PC-3 (cell line): ENCODE data around the gene TTYH1. TPM values are rescaled to one million over a fixed set of nuclear protein-coding genes. Genes with fewer than 3 reads are reported as not detected.
A peak's percentile ranks its signal among the peaks of the same experiment; 100 is the strongest.
"Not testable (repeated sequence)": the region's sequence is repeated elsewhere in the genome, so short reads cannot be mapped to it uniquely, and the experiment has no call there.

Experiments used
- ATAC-seq: fragments of 200-7000 bp; cut with Tn5 transposase; 2 replicates; pipeline ENCODE4 v1.9.1; 2020; ENCODE audit warnings: mild to moderate bottlenecking, moderate library complexity
- Bru-seq: library from RNA; stranded (reverse); fragments of 400-500 nt; gene quantifications from one replicate; lab custom pipeline; 2021; lab: Mats Ljungman, UMichigan
- BruChase-seq, 2 experiments: library from RNA; stranded (reverse); fragments of 400-500 nt; gene quantifications; one replicate each; lab custom pipeline; 2021; lab: Mats Ljungman, UMichigan
- BruUV-seq: library from RNA; stranded (reverse); fragments of 400-500 nt; replicated peaks from 2 replicates; lab custom pipeline; 2021; lab: Mats Ljungman, UMichigan
- CTCF ChIA-PET: fragments of 300-600 bp; sonication (Branson Sonifier 250); formaldehyde crosslinking; loops from one replicate; lab custom pipeline; 2022; ENCODE audit warnings: antibody characterized with exemption; lab: Charles Lee
- POLR2A ChIA-PET: fragments of 300-600 bp; sonication (Branson Sonifier 250); formaldehyde crosslinking; loops from one replicate; lab custom pipeline; 2022; ENCODE audit warnings: antibody characterized with exemption; ENCODE audit not compliant: unreplicated experiment; lab: Charles Lee
- DNase-seq: peaks from one replicate; pipeline ENCODE4 v3.0.0-alpha.2; 2015
- H2AFZ ChIP-seq: fragments of 300-600 bp; sonication (generic); 2 replicates; pipeline ENCODE4 v1.6.0; 2016; ENCODE audit warnings: antibody characterized with exemption, low read length
- H3F3A ChIP-seq: fragments of 300-600 bp; sonication (generic); one replicate; pipeline ENCODE4 v1.6.0; 2017; ENCODE audit warnings: antibody characterized with exemption, low read length, control low read depth, mild to moderate bottlenecking; ENCODE audit not compliant: unreplicated experiment
- H3K27ac ChIP-seq: fragments of 300-600 bp; sonication (generic); 2 replicates; pipeline ENCODE4 v1.5.1; 2016; ENCODE audit warnings: mild to moderate bottlenecking, low read length
- H3K27me3 ChIP-seq: fragments of 300-600 bp; sonication (generic); 2 replicates; pipeline ENCODE4 v1.6.1; 2016; ENCODE audit warnings: low read length, mixed read lengths
- H3K36me3 ChIP-seq: fragments of 300-600 bp; sonication (generic); 2 replicates; pipeline ENCODE4 v1.6.1; 2016; ENCODE audit warnings: low read depth, mixed run types, low read length, mixed read lengths
- H3K4me1 ChIP-seq: fragments of 300-600 bp; sonication (generic); 2 replicates; pipeline ENCODE4 v1.5.1; 2016; ENCODE audit warnings: low read length; ENCODE audit not compliant: insufficient read depth
- H3K4me2 ChIP-seq: fragments of 300-600 bp; sonication (generic); 2 replicates; pipeline ENCODE4 v1.6.0; 2016; ENCODE audit warnings: low read length
- H3K4me3 ChIP-seq: fragments of 300-600 bp; sonication (generic); 2 replicates; pipeline ENCODE4 v1.5.1; 2016; ENCODE audit warnings: mild to moderate bottlenecking, low read length, mixed read lengths
- H3K79me2 ChIP-seq: fragments of 300-600 bp; sonication (generic); 2 replicates; pipeline ENCODE4 v1.6.1; 2017; ENCODE audit warnings: low read length, mixed read lengths
- H3K9ac ChIP-seq: fragments of 300-600 bp; sonication (generic); 2 replicates; pipeline ENCODE4 v1.6.0; 2016; ENCODE audit warnings: mild to moderate bottlenecking, low read length
- H3K9me2 ChIP-seq: fragments of 300-600 bp; sonication (generic); replicated peaks from 2 replicates; pipeline ENCODE4 v1.6.1; 2016; ENCODE audit warnings: mixed run types, low read length, mixed read lengths
- H3K9me3 ChIP-seq: fragments of 300-600 bp; sonication (generic); 2 replicates; pipeline ENCODE4 v1.6.1; 2016; ENCODE audit warnings: low read length, mixed read lengths
- H4K20me1 ChIP-seq: fragments of 300-600 bp; sonication (generic); 2 replicates; pipeline ENCODE4 v1.6.1; 2016; ENCODE audit warnings: low read length, mixed read lengths
- EZH2 ChIP-seq: fragments of 300-600 bp; sonication (generic); IDR thresholded peaks from one replicate; pipeline ENCODE4 v1.6.1; 2017; ENCODE audit warnings: antibody characterized with exemption, mild to moderate bottlenecking, low read length; ENCODE audit not compliant: unreplicated experiment
- EZH2phosphoT487 ChIP-seq: fragments of 300-600 bp; sonication (generic); IDR thresholded peaks from 2 replicates; pipeline ENCODE4 v1.6.1; 2018; ENCODE audit warnings: mild to moderate bottlenecking, antibody characterized with exemption, low read length, borderline replicate concordance
- intact Hi-C: fragments of 100-400 bp; cut with micrococcal nuclease; formaldehyde crosslinking; loops from 2 replicates; pipeline ENCODE4 v1.9.0; 2023
- long read RNA-seq: library from polyadenylated mRNA; unstranded; transcript quantifications from one replicate; pipeline ENCODE4 v2.0.0, GENCODE V29; 2021; ENCODE audit not compliant: unreplicated experiment
- total RNA-seq: library from RNA; depleted of rRNA; stranded (reverse); fragments of >200 nt; gene quantifications from 2 replicates; pipeline ENCODE4 v1.2.3, GENCODE V29; 2014; rRNA removed
- TF ChIP-seq, protein P1 (sequence below): fragments of 300-600 bp; sonication (generic); conservative IDR thresholded peaks from 2 replicates; pipeline ENCODE4 v1.5.1; 2017; ENCODE audit warnings: antibody characterized with exemption, low read depth, mild to moderate bottlenecking, low read length

Gene TTYH1
- total RNA-seq (1.1 and 3.7 TPM in 2 replicates), Bru-seq, nascent RNA (percentile 16 among the genes with signal in this experiment), BruChase-seq, experiment 1, labeled RNA remaining after a 6-hour chase (percentile 18 among the genes with signal in this experiment), BruChase-seq, experiment 2, labeled RNA remaining after a 2-hour chase (percentile 11 among the genes with signal in this experiment)
- long read RNA-seq, partial matches to known transcripts = 0 of 6 reads
- long read RNA-seq, other reads (novel, unspliced or antisense) = 6 of 6 reads

DNA sequence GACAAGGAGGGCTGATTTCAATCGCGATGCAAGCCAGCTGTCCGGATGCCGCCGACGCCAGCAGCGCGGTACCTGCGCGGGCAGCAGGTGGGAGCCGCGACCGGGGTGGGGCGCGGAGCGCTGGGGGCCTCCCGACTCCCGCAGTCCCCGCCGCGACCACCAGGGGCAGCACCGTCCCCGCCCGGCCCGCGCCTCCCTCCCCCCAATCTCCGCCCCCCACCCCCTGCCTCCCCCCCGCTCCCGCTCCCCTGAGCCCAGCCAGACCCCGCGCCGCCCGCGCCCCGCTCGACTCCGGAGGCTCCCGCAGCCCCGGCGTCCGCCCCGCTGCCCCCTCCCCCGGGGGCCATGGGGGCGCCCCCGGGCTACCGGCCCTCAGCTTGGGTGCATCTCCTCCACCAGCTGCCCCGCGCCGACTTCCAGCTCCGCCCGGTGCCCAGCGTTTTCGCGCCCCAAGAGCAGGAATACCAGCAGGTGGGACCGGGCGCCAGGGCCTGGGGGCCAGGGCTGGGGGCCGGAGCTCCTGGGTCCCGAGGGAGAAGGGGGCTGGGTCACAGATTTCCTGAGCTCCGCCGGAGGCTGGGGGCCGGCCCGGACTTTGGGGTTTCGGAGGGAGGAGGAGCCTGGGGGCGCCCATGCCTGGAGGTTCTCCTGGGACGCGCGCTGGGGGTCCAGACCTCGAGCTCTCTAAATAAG, at the start of gene TTYH1:
TTYH1 (plus strand) TSS at position 257 of the 693 bp plus-strand sequence; CDS start at position 346, 89 bp downstream.
- CTCF ChIA-PET = no interaction called here

DNA sequence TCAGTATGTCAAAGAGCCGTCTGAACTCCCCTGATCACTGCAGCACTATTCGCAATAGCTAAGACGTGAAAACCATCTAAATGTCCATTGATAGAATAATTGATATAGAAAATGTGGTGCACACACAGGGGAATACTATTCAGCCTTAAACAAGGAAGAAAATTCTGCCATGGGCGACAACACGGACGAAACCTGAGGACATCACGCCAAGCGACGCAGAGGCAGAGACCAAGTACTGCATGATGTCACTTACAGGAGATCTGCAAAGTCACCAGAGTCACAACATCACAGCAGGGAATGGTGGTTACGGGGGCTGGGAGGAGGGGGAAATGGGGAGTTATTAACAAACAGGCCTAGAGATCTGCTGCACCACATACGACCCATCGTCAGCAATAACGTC, 49.5 kb upstream of the TTYH1 start:
- H4K20me1 ChIP-seq, H3K27ac ChIP-seq, H3K9me2 ChIP-seq, H3F3A ChIP-seq, H3K4me1 ChIP-seq, H3K9ac ChIP-seq, H3K9me3 ChIP-seq, DNase-seq, H3K4me2 ChIP-seq, BruUV-seq, H3K79me2 ChIP-seq, ATAC-seq, intact Hi-C loops, CTCF ChIA-PET, POLR2A ChIA-PET, H2AFZ ChIP-seq, H3K4me3 ChIP-seq, H3K36me3 ChIP-seq: not testable (repeated sequence)
- H3K27me3 ChIP-seq = peaks cover 61% of the 10 kb centered on the region

More for the DNA sequence above, at the start of gene TTYH1:
- H3F3A ChIP-seq = no peaks in the 10 kb centered on the region
- intact Hi-C loops = no loop called here
- no TSS peak for BruUV-seq
- H3K9ac ChIP-seq = no peak within 1 kb of the TSS
- H3K4me3 ChIP-seq = no peak within 1 kb of the TSS
- H3K9me3 ChIP-seq = no peaks in the 10 kb centered on the region
- no peaks in the 10 kb centered on the region for H3K79me2 ChIP-seq
- H3K36me3 ChIP-seq = no peaks in the 10 kb centered on the region
- POLR2A ChIA-PET = no interaction called here
- H3K9me2 ChIP-seq = no peaks in the 10 kb centered on the region
- H3K4me2 ChIP-seq = no peak within 1 kb of the TSS
- ATAC-seq (no peak), DNase-seq (no peak)
- no peak within 1 kb of the TSS for H3K27ac ChIP-seq
- H3K4me1 ChIP-seq = no peaks in the 10 kb centered on the region
- H3K27me3 ChIP-seq = peaks cover 8% of the 10 kb centered on the region
- no peak within 1 kb of the TSS for H2AFZ ChIP-seq
- TF ChIP-seq EZH2 (no peak), EZH2phosphoT487 (no peak)
- no peaks in the 10 kb centered on the region for H4K20me1 ChIP-seq

DNA sequence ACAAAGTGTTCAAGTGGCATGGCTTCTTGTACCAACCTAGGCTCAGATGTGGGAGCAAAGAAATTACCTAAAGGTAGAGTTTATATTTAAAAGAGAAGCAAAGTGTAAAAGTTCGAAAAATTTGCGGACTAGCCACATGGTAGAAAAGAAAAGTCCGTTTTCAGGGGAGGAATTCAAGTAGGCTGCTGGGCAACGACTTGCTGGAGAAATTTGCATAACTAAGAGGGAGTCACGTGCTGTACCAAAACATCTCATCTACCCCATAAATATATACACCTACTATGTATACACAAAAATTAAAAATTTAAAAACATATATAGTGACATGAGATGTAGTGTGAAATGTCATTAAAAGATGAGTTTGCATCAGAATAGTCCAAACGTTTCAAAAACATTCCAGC, 48.5 kb upstream of the TTYH1 start:
- H3K79me2 ChIP-seq = no peaks in the 10 kb centered on the region
- ATAC-seq (no peak), DNase-seq (no peak)
- TF ChIP-seq EZH2 = no peak
- TF ChIP-seq, protein P1, sequence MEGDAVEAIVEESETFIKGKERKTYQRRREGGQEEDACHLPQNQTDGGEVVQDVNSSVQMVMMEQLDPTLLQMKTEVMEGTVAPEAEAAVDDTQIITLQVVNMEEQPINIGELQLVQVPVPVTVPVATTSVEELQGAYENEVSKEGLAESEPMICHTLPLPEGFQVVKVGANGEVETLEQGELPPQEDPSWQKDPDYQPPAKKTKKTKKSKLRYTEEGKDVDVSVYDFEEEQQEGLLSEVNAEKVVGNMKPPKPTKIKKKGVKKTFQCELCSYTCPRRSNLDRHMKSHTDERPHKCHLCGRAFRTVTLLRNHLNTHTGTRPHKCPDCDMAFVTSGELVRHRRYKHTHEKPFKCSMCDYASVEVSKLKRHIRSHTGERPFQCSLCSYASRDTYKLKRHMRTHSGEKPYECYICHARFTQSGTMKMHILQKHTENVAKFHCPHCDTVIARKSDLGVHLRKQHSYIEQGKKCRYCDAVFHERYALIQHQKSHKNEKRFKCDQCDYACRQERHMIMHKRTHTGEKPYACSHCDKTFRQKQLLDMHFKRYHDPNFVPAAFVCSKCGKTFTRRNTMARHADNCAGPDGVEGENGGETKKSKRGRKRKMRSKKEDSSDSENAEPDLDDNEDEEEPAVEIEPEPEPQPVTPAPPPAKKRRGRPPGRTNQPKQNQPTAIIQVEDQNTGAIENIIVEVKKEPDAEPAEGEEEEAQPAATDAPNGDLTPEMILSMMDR = no peak
- no peak for TF ChIP-seq EZH2phosphoT487
- no peak overlapping the region for H3K4me3 ChIP-seq
- no TSS peak for BruUV-seq
- H3K9me2 ChIP-seq = no peaks in the 10 kb centered on the region
- ChIA-PET POLR2A (no interaction called here), CTCF (no interaction called here)
- H3K9ac ChIP-seq = no peak overlapping the region
- no peak overlapping the region for H2AFZ ChIP-seq
- H3K4me2 ChIP-seq = no peak overlapping the region
- H3K27me3 ChIP-seq = peaks cover 70% of the 10 kb centered on the region
- H3K9me3 ChIP-seq = no peaks in the 10 kb centered on the region
- no peaks in the 10 kb centered on the region for H3K4me1 ChIP-seq
- no peaks in the 10 kb centered on the region for H3F3A ChIP-seq
- H3K27ac ChIP-seq = no peak overlapping the region
- H4K20me1 ChIP-seq = no peaks in the 10 kb centered on the region
- intact Hi-C loops = no loop called here
- H3K36me3 ChIP-seq = no peaks in the 10 kb centered on the region
